ENCODE results near the gene PTPRK. TPM values are rescaled to one million over a fixed set of nuclear protein-coding genes. Genes with fewer than 3 reads are reported as not detected.

Gene PTPRK
- total RNA-seq, 1 experiment from 2014 or later, result 34.2 TPM

GRCh38 chr6:127950566-127951145, 569.7 kb downstream of the PTPRK start:
- ATAC-seq, result no peak
- H3K36me3 ChIP-seq (ENCODE audit: control insufficient read depth in 1 of 2, insufficient read depth in 2 of 2, low read length in 2 of 2), result no peaks in the 10 kb centered on the region
- TF ChIP-seq ELF1 (IDR thresholded peaks at IDR 0.05; ENCODE audit: borderline replicate concordance, low read depth), result no peak
- TF ChIP-seq ZNF274 (IDR thresholded peaks at IDR 0.05; ENCODE audit: low read depth, low read length), result no peak
- TF ChIP-seq POLR2AphosphoS5 (IDR thresholded peaks at IDR 0.05; ENCODE audit: low read depth, low read length), result no peak
- TF ChIP-seq CTCF (IDR thresholded peaks at IDR 0.05 in 2 of 3, conservative IDR thresholded peaks at IDR 0.05 in 1 of 3; ENCODE audit: borderline replicate concordance in 1 of 3, insufficient read depth in 1 of 3, low read depth in 2 of 3, low read length in 2 of 3), result no peak
- TF ChIP-seq SP1 (IDR thresholded peaks at IDR 0.05; ENCODE audit: low read depth), result no peak
- TF ChIP-seq TCF7L2 (IDR thresholded peaks at IDR 0.05; ENCODE audit: borderline replicate concordance, extremely low read depth, insufficient read depth, insufficient read length), result no peak
- TF ChIP-seq MAX (IDR thresholded peaks at IDR 0.05), result no peak
- no peak for TF ChIP-seq REST (IDR thresholded peaks at IDR 0.05; ENCODE audit: low read depth)
- no peak for TF ChIP-seq ATF3 (IDR thresholded peaks at IDR 0.05)
- TF ChIP-seq EZH2 (IDR thresholded peaks at IDR 0.05), result no peak
- TF ChIP-seq EGR1 (IDR thresholded peaks at IDR 0.05; ENCODE audit: low read depth), result no peak
- no peak for TF ChIP-seq CBX3 (IDR thresholded peaks at IDR 0.05; ENCODE audit: low read depth)
- TF ChIP-seq JUND (IDR thresholded peaks at IDR 0.05), result no peak
- no peak for TF ChIP-seq YY1 (IDR thresholded peaks at IDR 0.05; ENCODE audit: extremely low read depth, insufficient replicate concordance, low read depth, low read length)
- H3K4me2 ChIP-seq (ENCODE audit: low read length), result no peak overlapping the region
- ChIA-PET POLR2A (no interaction called here), RAD21 (ENCODE audit: low non-redundant PET in 1 of 2, low total read pairs in 2 of 2, uncharacterized antibody in 2 of 2, unreplicated experiment in 2 of 2) (no interaction called here), CTCF (no interaction called here)
- no peaks in the 10 kb centered on the region for H3K79me2 ChIP-seq (ENCODE audit: insufficient read depth, low read length)
- H3K4me1 ChIP-seq (ENCODE audit: control insufficient read depth in 1 of 2, insufficient read depth in 2 of 2, low read length in 2 of 2), result no peaks in the 10 kb centered on the region
- no peak overlapping the region for H3K27ac ChIP-seq (ENCODE audit: low read depth, low read length)
- H3K9me3 ChIP-seq (ENCODE audit: control insufficient read depth in 1 of 2, insufficient read depth in 1 of 2, low read depth in 1 of 2, low read length in 2 of 2), result no peaks in the 10 kb centered on the region
- H3K27me3 ChIP-seq (ENCODE audit: insufficient read depth, low read length), result no peaks in the 10 kb centered on the region
- no peaks in the 10 kb centered on the region for H4K20me1 ChIP-seq (ENCODE audit: insufficient read depth)
- H3K9ac ChIP-seq (ENCODE audit: low read length), result no peak overlapping the region
- no peak for DNase-seq (ENCODE audit: low read depth, low spot score)
- H3K9me2 ChIP-seq (ENCODE audit: insufficient read depth), result no peaks in the 10 kb centered on the region
- BruUV-seq (replicated peaks), result no TSS peak
- no peak overlapping the region for H2AFZ ChIP-seq (ENCODE audit: low read depth, low read length, poor library complexity, severe bottlenecking)
- no peak overlapping the region for H3K4me3 ChIP-seq (replicated peaks in 1 of 2; ENCODE audit: low read depth in 1 of 2, low read length in 2 of 2)
- intact Hi-C loops (cut with micrococcal nuclease), result no loop called here
